ENCODE measurements around the gene SUSD3. TPM values are rescaled to one million over a fixed set of nuclear protein-coding genes. Genes with fewer than 3 reads are reported as not detected.

Gene SUSD3
- polyA plus RNA-seq, 3 donors = 10.4 to 13.3 (median 12.0) TPM

DNA sequence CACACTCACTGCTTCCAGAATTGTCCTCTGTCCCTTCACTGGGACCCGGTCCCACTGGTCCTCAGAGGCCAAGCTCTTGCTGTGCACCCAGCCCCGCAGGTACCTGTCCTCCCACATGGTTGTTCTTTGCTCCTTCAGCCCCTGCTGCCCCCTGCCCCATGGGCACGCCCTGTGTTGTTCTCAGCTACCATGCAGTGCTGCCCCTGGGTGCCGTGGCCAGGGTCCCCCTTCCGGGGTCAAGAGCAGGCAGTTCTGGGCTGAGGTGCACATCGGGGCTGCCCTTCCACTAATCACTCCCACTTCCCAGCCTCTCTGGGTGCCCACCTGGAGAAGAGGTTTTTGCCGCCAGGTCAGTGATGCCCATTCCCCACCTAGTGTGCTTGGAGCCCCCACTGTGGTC, 31.9 kb upstream of the SUSD3 start:
- no peak for DNase-seq

DNA sequence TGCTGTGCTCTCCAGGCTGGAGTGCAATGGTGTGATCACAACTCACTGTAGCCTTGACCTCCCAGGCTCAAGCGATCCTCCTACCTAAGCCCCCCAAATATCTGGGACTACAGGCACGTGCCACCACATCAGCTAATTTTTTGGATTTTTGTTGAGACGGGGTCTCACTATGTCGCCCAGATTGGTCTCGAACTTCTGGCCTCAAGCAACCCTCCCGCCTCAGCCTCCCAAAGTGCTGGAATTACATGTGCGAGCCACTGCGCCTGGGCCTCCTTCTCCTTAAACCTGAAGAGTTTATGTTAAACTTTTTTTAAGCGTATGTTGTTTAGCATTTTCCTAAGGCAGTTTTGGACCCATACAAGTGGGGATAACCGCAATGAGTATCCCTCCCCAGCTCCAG, 30.8 kb upstream of the SUSD3 start:
- no peak for DNase-seq

DNA sequence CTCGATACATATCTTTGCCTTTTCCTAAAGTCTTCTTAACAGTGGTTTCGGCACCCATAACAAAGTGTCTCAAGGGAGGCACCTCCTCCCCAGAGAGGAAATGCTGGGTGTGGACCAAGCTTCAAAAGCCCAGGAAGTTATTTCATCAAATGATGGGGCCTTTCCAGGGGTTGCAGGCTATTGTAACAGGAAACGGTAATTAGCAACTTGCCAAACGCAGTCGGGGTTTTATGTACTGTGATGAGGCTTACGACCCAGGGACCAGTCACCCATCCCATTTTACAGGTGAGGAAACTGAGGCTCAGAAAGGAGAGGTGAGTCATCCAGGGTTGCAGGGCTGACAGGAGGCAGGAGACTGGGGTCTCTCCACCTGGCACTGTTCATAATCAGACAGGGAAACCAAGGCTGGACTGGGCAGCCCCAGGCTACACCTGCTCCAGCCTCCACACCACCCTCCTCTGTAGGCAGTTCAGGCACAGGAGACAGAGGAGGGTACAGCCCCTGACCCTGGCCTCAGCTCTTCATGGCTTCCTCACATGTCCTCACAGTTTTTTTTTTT, 30.0 kb upstream of the SUSD3 start:
- DNase-seq = no peak

DNA sequence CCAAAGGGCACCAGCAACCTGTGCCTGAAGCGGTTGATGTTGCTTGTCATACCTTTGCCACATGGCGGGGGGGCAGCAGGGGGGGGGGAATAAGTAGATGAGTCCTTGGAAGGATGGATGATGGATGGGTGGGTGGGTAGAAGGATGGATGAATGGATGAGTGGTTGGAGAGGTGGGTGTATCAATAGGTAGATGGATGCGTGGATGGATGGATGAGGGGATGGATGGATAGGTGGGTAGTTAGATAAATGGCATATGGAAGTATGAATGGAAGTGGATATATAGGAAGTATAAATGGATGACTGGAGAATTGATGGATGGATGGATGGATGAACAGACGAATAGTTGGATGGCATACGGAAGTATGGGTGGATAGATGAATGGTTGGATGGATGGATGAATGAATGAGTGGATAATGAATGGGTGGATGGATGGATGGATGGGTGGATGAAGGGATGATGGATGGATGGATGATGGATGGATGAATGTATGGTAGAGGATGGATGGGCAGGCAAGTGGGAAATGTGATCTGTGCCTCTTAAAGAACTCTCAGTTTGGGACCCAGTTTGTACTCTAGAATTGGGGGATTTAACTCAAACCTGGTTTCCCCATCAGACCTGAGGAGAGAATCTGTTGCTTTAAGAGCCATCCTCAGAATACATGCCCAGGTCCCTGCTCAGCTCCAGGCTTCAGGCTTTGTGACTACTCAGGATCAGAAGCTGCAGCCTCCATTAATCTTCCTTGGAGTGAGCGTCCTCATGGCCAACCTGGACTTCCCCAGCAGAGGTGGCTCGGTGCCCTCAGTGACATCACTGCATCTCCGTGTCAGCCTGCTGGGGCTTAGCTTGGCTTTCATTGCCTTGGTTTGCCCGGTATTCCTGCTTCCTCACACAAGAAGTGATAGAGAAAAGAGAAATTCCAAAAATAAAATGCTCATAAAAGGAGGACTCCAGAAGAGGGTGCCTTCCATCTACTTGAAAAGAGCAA, 27.6 kb upstream of the SUSD3 start:
- DNase-seq = no peak

DNA sequence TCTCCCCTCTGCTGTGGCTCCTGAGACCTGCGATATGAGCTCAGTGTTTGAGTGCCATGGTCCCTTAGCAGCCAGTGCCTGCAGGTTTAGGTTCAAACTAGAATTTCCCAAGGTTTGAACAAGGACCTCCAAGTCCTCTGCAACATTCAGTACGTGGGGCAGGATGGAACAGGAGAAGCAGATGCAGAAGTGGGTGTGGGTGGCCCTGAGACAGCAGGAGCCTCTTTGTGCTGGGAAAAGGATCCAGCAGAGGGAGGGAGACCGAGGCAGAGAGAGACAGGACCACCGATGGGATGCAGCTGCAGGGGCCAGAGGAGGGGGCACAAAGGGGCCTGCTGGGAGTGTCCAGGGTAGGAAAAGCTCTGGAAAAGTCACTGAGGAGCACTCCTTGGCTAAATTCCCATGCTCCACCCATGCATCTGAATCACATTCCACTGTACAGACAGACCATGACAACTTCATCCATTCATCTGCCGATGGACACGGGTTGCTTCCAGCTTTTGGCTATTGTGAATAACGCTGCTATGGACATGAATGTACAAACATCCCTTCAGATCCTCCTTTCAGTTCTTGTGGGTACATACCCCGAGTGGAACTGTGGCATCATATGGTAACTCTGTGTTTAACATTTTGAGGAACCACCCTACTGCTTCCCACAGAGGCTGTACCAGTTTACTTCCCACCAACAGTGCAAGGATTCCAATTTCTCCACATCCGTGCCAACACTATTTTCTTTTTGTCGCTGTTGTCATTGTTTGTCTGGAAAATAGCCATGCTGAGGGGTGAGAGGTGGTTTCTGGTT, 26.7 kb upstream of the SUSD3 start:
- DNase-seq = no peak

DNA sequence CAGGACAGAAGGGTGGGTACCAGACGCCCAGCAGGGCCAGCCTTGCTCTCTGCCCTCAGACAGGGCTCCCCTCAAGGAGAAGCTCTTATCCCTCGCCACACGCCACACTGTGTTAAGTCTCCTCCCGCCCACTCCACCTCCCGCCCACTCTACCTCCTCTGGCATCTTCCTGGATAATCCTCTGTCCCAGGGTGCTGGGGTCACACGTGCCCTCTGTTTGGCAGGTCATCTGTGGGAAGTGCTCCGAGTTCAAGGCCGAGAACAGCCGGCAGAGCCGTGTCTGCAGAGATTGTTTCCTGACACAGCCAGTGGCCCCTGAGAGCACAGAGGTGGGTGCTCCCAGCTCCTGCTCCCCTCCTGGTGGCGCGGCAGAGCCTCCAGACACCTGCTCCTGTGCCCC, 26.0 kb upstream of the SUSD3 start:
- DNase-seq = no peak

DNA sequence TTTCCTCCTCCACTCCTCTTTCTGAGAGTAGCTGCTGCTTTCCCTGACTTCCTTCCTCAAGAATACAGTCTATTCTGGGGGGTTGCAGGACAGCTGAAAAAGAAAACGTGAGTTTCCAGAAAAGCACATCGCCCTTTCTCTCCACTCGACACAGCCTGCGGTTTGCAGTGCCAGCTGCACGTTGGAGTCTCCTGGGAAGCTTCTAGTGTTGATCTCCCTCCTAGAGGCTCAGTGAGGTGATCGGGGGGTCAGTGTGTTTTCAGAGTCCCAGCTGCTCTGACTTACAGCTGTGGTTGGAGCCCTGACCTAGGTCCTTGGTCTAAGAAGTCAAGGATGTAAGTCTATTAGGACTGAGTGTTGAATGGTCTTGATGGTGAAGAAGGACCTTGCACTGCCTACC, 25.0 kb upstream of the SUSD3 start:
- DNase-seq = no peak

DNA sequence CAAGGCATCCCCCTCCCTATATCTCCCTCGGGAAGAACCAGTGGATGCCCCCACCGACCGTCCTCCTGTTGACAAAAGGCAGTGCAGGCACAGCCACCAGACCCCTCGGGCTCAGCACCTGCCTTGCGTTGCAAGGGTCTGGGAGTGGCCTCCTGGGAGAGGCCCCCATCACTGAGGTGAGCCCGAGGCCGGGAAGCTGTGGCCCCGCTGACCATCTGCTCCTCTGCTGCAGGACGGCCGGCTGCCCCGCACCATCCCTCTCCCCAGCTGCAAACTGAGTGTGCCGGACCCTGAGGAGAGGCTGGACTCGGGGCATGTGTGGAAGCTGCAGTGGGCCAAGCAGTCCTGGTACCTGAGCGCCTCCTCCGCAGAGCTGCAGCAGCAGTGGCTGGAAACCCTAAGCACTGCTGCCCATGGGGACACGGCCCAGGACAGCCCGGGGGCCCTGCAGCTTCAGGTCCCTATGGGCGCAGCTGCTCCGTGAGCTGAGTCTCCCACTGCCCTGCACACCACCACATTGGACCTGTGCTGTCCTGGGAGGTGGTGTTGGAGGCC, 23.3 kb upstream of the SUSD3 start:
- no peak for DNase-seq

DNA sequence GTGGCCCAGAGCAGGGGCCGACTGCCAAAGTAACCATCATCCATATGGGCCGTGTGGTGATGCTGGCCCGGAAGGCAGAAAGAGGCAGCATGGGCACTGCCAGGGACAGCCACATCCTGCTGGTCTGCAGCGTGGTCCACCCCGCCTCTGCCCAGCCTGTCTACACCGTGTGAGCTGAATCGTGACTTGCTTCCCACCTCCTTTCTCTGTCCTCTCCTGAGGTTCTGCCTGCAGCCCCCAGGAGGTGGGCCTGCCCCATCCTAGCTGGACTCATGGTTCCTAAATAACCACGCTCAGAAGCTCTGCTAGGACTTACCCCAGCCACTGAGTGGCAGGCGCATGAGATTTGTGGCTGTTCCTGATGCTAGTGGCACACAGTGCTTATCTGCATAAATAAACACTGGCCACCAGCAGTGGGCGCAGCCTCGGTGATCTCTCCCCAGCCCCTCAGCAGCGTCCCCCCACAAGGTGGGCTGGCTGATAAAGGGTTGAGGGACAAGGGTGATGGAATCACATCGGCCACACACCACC, 22.6 kb upstream of the SUSD3 start:
- no peak for DNase-seq

DNA sequence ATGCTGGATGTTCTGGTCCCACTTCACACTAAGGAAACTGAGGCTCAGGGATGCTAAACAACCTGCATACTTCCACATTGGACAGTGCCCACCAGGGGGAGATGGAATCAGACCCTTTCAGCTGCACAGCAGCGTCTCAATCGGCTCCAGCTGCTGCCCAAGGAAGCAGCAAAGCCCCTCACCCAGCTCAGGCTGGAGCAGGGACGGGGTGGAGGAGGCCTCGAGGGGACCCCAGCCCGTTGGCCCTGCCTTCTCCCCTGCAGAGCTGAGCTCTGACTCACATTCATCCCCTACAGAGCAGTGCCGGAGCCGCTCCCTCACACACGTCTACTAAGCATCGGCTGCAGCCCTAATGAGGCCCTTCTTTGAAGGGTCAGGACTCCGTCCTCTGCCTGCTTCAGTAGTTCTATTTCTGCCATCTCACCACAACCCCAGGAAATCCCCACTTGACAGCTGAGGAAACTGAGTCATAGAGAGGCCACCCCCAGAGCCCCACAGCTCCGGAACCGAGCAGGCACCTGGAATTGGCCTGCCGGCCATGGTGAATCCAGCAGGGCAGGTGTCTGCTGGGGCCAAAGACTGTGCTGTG, 21.5 kb upstream of the SUSD3 start:
- DNase-seq = no peak

DNA sequence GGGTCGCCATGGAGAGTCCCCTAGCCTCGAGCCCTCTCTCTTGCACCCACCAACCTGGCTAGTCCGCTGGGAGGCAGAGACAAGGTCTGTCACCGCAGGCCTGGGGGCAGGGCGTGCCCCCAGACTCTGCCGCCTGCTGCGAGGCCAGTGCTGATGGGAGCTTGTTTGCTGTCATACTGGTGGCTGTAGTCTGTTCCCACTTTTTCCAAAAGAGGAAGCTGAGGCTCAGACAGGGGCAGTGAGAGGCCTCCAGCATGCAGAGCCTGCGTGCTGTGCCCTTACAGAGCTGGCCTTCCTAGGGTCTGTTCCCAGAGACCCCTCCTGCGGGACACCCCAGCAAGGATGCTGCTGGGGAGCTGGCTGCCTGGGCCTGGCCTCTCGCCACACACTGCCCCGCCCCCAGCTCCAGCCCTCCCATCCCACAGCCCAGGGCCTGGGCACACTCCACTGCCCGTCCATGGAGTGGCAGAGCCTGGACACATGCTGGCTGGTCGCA, 21.0 kb upstream of the SUSD3 start:
- no peak for DNase-seq

DNA sequence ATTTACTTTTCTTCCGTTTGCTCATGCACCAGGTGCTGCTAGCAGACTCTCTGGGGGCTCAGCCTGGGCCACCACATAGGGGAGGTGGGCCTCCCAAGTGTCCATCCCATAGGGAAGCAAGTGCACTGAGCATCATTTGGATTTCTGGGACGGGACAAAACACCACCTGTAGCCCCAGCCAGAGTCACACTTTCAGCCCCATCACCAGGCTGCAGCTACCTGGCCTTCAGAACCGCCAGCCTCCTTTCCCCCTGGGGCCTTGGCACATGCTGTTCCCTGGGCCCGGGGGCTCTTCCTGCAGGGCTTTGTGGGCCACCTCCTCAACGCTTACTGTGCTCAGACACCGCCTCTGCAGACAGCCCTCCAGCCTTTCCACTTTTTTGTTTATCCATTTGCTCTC, 19.6 kb upstream of the SUSD3 start:
- no peak for DNase-seq

DNA sequence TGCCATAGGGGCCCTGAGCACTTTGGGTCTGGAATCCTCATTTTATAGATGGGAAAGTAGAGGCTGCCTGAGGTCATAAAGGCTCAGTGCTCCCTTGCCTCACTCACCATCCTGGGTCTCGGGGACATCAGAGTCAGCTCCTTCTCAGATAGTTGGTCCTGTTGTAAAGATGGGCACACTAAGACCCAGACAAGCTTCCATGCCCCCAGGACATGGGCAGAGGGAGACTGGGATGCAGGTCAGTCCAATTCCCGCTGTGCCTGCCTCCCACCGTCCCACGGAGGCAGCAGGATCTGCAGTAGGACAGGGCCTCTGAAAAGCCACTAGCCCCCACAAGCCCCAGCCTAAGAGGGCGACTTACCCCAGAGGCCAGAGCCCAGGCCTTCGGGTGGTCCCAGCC, 19.0 kb upstream of the SUSD3 start:
- no peak for DNase-seq

DNA sequence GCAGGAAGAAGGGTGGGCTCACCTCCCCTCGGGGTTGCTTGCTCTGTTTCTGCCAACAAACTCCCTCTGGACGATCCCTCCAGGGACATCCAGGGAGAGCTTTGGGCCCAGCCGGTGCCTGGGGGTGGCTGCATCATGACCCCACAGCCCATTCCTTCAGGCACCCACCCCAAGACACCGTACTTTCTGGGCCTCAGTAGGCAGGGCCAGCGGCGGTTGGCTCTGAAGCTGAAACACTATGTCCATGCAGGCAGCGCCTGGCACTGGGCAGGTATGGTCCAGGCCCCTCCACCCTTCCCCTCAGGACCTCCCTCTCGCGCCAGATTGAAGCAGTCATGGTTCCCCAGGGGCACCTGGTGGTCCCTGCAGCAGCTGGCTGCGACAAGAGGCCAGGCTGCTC, 18.5 kb upstream of the SUSD3 start:
- DNase-seq = no peak

DNA sequence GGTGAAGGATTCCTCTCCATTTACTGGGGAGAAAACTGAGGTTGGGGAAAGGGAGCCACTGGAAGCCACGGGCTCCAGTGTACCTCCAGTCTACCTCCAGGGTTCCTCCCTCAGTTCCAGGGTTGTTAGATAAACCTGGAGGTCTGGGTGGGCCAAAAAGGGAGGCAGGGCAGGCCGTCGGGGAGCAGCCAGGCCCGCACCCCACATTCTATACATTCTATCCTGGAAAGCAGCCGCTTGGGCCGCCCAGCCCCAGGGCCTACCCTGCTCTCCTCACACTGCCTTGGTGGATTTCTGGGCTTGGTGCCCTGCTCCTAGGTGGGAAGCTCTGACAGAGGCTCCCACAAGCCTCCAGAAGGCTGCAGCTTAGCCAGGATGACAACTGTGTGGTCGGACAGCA, 18.1 kb upstream of the SUSD3 start:
- no peak for DNase-seq

DNA sequence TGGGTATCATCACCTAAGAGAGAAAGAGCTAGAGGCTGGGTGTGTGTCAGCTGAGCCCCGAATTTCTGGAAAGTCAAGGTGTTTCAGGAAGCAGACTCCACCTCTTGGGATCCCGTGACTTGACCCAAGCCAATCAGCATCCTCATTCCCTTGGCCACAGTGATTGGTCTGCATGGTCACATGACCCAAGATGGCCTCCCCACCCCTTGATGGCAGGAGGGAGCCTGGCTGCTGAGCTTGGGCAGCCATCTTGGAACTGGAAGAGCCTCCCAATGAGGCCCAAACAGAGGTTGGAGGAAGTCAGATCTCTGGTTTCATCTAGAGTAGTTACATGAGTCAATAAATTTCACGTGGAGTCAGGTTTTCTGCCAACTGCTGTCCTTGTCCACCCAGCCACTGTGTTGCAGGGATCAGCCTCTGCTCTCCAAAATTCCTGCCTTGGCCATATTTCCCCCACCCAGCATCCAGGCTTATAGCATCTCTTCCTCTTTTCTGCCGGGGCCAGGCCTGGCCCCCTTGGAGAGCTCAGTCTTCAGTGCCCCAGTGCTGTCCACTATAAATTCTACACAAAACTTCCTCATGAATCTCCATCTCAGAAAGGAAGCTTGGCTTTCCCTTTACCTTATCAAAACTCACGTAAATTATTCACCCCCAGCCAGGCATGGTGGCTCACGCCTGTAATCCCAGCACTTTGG, 17.2 kb upstream of the SUSD3 start:
- no peak for DNase-seq

DNA sequence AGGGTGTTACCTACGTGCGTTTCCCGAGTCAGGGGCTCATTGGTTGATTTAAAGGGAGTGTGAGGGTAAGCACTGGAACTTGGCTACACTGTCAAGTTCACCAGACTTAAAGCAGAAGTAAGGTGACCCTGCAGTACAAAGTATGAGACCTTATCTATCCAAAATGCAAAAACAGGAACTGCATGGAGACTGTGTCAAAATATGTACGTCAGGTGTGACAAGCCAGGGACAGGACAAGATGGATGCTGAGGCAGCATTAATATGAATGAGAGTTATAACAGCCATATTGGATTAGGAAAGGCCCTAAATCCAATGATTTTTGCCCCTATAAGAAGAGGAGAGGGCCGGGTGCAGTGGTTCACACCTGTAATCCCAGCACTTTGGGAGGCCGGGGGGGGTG, 15.4 kb upstream of the SUSD3 start:
- DNase-seq = no peak

DNA sequence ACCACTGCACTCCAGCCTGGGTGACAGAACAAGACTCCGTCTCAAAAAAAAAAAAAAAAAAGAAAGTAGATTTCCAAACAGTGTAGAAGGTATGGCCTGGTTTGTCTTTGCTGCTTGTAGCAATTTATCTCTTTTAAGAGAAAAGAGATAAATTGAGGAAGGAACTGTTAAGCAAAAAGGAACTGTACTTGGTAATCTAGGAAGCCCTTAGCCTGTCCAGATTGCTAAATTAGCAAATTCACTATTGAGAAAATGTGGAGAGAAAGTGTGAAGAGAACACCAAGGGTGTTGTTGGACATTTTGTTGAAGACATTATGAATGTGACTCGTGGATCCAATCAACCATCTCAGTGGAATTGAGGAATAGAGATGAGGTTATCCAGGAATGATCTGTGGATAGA, 13.0 kb upstream of the SUSD3 start:
- no peak for DNase-seq

DNA sequence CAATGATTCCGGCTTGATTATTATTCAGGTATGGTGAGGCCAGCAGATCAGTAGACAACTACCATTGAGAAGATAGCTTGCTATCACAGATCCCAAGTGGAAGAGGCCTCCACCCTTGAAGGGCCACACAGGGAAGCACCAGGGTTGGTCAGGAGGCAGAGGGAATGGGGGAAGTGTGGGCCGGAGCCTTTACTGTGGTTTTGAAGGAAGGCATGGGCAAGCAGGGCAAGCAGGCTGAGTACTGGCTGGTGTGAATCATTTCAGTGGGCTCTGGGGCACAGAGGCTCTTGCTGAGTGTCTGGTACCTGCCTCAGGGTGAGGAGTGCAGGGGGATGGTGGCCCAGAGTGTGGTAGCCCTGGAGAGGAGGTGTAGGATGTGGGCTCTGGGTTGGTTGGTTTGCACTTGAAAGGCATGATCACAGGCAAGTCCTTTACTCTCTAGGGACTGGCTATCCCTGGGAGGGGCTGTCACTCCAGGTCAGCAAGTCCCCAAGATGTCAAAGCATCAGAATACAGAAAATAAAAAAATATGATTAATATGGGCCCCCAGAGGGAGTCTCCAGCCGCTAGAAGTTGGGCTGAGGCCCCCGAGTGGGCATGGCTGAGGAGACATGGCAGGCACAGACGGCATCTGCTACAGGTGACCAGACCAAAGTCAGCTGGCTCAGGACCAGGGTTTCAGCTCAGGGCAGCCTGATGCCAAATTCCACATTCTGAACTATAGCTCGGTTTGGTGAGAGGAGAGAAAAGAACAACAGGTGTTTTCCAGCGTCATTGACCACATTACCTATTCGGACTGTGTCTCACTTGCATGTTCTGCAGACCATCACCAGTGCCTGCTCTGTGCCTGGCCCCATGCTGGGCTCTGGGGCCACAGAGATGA, 9.7 kb upstream of the SUSD3 start:
- DNase-seq = no peak

DNA sequence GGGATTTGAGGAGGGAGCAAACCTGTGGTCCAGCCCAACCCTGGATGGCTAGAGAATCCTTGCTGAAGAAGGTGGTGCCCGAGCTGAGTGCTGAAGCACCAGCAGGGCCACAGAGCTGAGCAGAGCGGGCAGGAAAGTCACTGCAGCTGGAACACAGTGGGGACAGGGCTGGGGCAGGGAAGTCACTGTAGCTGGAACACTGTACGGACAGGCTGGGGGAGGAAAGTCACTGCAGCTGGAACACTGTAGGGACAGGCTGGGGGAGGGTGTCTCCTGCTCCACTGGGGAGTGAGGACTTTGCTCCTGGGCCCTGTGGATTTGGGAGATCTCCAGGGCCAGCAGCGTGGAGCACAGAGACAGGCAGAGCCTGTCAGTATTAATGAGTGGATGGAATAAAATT, 9.0 kb upstream of the SUSD3 start:
- DNase-seq = no peak

Measured in renal pelvis (tissue), 4 donors.